Sigmoid colon (tissue), 4 donors: ENCODE data around the gene EXOC3L1.

Source experiments
- CTCF ChIP-seq, 4 experiments: fragments of 450-650 bp in 3 of 4; fragments of 200-600 bp in 1 of 4; IDR thresholded peaks; one replicate each; pipeline ENCODE4 v1.5.1; 2016 to 2019; ENCODE audit warnings: antibody characterized with exemption in 4 of 4, mild to moderate bottlenecking in 3 of 4, moderate library complexity in 2 of 4
- POLR2AphosphoS5 ChIP-seq, 4 donors: sonication (generic); formaldehyde crosslinking; IDR thresholded peaks; one replicate each; pipeline ENCODE4 v1.6.1; 2017; ENCODE audit warnings: antibody characterized with exemption in 4 of 4

GRCh38 chr16:67180166-67180565 is 9.8 kb downstream of the EXOC3L1 start:
- TF ChIP-seq CTCF (IDR thresholded peaks at IDR 0.05) (no peak), POLR2AphosphoS5 (IDR thresholded peaks at IDR 0.05) (no peak)
